GM12801 (cell line): Measurements from ENCODE around the gene PAX8.

Experiments
- TF ChIP-seq, protein P1 (sequence below): IDR thresholded peaks from one replicate; pipeline ENCODE4 v1.5.1; 2011; ENCODE audit warnings: control low read depth; ENCODE audit not compliant: insufficient read length; ENCODE audit errors: extremely low read depth

PAX8 gene

DNA sequence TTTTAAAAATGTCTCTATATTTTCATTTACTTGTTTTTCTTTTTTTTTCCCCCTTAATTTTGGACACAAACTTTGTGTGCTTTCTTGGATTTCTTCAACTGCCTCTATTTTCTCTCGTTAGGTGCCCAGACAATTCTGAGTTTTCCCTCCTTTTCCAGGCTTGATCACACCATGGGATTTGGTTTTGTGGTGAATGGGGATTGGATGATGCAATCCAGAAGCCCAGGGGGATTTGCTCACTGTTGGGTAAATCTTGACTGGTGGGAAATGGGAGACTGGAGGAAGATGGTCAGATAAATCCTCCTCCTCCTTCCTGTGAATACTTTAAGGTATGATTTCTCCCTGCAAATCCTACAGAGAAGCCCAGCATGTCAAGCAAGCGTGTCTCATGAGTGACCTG, 19.5 kb upstream of the PAX8 start:
- TF ChIP-seq, protein P1, sequence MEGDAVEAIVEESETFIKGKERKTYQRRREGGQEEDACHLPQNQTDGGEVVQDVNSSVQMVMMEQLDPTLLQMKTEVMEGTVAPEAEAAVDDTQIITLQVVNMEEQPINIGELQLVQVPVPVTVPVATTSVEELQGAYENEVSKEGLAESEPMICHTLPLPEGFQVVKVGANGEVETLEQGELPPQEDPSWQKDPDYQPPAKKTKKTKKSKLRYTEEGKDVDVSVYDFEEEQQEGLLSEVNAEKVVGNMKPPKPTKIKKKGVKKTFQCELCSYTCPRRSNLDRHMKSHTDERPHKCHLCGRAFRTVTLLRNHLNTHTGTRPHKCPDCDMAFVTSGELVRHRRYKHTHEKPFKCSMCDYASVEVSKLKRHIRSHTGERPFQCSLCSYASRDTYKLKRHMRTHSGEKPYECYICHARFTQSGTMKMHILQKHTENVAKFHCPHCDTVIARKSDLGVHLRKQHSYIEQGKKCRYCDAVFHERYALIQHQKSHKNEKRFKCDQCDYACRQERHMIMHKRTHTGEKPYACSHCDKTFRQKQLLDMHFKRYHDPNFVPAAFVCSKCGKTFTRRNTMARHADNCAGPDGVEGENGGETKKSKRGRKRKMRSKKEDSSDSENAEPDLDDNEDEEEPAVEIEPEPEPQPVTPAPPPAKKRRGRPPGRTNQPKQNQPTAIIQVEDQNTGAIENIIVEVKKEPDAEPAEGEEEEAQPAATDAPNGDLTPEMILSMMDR = no peak

DNA sequence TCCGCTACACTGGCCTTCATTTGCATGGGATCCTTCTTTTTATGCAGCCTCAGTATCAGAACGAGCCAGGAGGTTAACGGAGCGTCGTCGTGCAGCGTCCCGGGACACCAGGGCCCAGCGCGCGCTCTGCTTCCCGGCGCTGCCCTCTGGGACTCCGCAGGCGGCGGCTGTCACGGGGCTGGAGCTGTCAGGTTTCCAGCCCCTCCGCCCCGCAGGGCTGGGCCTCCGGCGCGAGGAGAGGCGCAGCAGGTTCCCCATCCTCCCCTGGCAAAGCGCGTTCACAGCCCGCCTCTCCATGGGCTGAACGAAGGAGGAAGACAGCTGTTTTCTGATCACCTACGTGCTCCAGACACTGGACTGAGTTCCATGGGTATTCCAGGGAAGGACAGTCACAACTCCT, 12.5 kb upstream of the PAX8 start:
- TF ChIP-seq, protein P1 = no peak

DNA sequence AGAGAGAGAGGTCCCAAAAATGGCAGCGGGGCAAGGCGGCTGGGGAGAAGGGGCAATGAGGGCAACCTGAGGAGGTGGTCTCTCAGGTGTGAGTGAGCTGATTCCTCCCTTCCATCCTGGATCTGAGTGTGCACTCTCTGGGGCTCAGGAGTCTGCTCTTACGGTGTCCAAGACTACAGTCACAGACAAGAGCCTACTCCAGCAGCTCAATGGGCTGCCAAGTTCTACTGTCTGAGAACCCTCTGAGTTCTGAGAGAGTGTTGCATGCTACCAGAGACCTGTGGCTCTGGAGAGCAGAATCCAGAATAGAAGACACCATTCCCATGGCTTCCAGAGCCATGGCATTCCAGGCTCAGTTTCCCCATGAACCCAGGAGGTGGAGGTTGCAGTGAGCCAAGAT, 7.1 kb upstream of the PAX8 start:
- TF ChIP-seq, protein P1 = no peak

DNA sequence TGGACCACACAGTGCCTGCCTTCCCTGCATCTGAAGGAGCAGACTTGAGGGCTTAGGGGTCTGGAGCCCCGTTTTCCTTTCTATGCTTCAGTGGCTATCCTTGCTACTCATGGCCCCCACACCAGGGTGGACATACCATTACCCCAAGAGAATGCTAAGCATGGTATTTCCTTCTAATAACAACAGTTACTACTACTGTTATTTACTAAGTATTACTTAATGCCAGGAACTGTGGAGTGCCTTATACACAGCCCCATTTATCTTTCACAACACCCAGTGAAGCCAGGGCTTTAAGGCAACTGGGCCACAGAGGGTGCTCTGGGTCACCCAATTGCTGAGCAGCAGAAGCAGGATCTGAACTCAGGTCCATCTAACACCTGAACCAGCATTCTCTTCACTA, 5.8 kb upstream of the PAX8 start:
- TF ChIP-seq, protein P1 = no peak

DNA sequence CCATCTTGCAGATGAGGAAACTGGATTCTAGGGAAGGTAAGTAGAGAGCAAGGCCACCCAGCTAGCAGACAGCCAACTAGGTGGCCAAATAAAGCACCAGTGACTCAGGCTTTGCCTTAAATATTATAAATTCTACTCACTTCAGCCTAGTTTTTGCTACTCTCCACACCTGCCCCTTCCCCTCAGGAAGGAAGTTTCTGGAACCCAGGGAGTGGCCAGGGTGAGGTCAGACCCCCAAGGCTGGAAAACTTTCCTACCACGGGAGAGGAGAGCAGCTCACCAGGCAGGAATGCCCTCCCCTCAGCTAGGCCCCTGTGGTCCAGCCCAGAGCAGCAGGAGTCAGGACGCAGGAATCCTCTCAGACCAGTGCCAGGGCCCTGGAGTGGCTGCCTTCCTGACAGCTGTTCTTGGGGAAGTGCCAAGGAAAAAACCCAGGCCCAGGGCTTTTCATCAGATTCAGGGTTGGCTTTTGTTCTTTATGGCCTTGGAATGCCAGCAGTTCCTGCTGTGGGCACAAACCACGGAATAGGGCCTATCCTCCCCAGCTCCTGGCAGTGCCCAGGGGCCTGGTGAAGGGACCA, 5.1 kb upstream of the PAX8 start:
- TF ChIP-seq, protein P1 = no peak

DNA sequence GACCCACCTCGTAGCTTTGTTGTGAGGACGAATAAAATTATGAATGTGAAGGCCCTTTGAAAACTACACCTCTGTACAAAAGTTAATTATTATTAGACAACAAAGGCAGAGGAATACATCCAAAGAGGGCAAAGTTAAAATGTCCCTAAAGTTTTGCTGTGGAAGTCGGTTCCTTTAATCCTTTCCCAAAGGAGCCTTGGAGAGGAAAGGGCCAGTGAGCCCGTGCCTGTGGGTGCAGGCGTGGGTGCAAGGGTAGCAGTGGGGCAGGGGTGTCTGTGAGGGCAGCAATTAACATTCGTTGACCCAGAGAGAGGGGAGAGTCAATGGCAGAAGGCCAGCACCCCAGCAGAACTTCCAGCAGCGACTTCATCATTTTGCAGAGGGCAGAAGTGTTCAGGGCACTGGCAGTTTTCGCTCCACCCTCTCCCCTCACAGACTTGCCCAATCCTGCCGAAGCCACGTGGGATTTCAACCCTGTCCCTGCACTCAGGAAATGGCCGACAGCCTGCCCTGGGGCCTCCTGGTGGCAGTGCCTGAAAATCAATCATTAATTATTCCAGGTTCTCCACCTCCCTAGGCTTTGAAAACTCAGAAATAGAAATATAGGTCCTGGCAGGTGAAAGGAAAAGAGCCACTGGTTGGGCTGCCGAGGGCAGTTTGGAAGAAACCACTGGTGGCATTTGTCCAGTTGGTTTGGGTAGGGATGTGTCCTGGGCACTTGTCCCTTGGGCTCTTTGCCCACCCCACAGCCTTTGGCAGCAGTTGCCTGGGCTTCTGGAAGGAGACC, 4.2 kb upstream of the PAX8 start:
- TF ChIP-seq, protein P1 = no peak

DNA sequence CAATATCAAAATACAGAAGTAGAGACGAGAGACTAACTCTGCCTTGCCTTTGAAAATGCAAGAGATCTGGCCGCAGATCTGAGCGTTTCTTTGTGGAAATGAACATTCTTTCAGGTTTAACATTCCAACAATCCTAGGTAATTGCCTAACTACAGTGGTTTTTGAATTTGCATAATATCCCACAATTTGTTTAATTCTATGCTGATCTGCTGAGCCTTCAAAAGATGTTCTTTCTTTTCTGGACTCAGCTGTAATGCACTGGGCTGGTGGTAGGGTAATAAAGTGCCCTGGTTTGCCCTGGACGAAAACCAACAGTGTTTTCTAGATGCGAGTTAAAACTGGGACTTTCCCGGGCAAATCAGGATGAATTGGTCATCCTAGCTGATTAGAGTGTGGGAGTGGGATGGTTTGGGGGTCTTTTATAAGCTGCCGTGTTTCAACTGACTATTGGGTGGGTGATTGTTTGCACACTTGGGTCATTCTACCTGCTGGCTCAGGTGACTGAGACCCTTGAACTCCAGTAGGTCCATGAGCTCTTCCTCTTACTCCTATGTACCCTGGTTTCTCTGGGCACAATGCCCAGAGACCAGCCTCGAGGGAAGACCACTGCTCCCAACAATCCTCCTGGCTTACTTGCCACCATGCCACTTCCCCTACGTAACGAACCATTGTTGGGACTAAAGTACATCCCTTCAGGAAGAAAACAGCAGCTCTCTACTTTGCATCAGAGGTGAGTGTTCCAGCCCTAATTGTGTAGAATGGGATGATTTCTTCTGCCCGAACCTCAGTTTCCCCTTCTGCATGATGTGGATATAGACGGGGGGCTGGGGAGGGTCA, 3.4 kb upstream of the PAX8 start:
- TF ChIP-seq, protein P1 = no peak
